SK-N-SH (cell line): ENCODE data around the gene NKIRAS1.

Experiments used
- CHD2 ChIP-seq: fragments of 150-350 bp; IDR thresholded peaks from 2 replicates; pipeline ENCODE4 v1.6.1; 2018; ENCODE audit warnings: low read length; ENCODE audit not compliant: partially characterized antibody
- ELF1 ChIP-seq: IDR thresholded peaks from 2 replicates; pipeline ENCODE4 v1.4.0; 2012
- EP300 ChIP-seq, 2 experiments: IDR thresholded peaks; 2 replicates each; pipeline versions ENCODE4 v1.4.0 to v1.6.1; 2012; ENCODE audit warnings: borderline replicate concordance in 1 of 2, low read depth in 1 of 2, low read length in 1 of 2
- MXI1 ChIP-seq: IDR thresholded peaks from 2 replicates; pipeline ENCODE4 v1.6.1; 2012; ENCODE audit warnings: mild to moderate bottlenecking, low read depth, low read length, improper control_type of control experiment
- RXRA ChIP-seq: IDR thresholded peaks from 2 replicates; pipeline ENCODE4 v1.4.0; 2012; ENCODE audit warnings: low read depth, mild to moderate bottlenecking, borderline replicate concordance
- SMC3 ChIP-seq: IDR thresholded peaks from 2 replicates; pipeline ENCODE4 v1.6.1; 2012; ENCODE audit warnings: low read depth, low read length, improper control_type of control experiment
- TAF1 ChIP-seq: IDR thresholded peaks from 2 replicates; pipeline ENCODE4 v1.6.1; 2012; ENCODE audit warnings: low read depth, mild to moderate bottlenecking, low read length, moderate library complexity, borderline replicate concordance
- YY1 ChIP-seq: IDR thresholded peaks from 2 replicates; pipeline ENCODE4 v1.4.0; 2012; ENCODE audit warnings: low read depth, mild to moderate bottlenecking
- TF ChIP-seq, protein P1 (sequence below): fragments of 200-600 bp; sonication (generic); IDR thresholded peaks from 2 replicates; pipeline ENCODE4 v1.6.1; 2017; ENCODE audit warnings: antibody characterized with exemption, mild to moderate bottlenecking, moderate library complexity
- TF ChIP-seq, protein P2 (sequence below): fragments of 150-350 bp; IDR thresholded peaks from 2 replicates; pipeline ENCODE4 v1.6.1; 2017; ENCODE audit warnings: antibody characterized with exemption, low read length, low read depth, borderline replicate concordance
- TF ChIP-seq, protein P3 (sequence below): IDR thresholded peaks from 2 replicates; pipeline ENCODE4 v1.4.0; 2012; ENCODE audit warnings: low read depth
- TF ChIP-seq, protein P4 (sequence below): IDR thresholded peaks from 2 replicates; pipeline ENCODE4 v1.6.1; 2012; ENCODE audit warnings: mild to moderate bottlenecking, low read depth, low read length, moderate library complexity

DNA sequence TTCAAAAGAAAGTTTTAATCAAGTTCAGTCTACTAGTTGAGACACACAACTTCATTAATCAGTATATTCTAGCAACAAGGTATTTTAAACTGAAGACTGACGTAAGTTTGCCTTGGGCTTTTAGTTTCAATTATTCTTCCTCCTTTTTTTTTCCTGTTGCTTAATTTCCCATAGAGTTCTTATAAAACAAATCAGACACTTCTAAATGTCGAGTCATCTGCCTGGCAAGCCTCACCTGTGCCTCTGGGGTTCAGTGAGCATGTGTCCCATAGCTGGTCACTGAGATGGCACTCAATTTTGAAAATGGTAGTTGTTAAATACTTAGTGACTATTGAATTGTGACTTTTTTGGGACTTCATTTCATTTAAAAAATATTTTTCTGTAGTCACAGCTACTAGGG is 27.4 kb downstream of the NKIRAS1 start:
- TF ChIP-seq, protein P1, sequence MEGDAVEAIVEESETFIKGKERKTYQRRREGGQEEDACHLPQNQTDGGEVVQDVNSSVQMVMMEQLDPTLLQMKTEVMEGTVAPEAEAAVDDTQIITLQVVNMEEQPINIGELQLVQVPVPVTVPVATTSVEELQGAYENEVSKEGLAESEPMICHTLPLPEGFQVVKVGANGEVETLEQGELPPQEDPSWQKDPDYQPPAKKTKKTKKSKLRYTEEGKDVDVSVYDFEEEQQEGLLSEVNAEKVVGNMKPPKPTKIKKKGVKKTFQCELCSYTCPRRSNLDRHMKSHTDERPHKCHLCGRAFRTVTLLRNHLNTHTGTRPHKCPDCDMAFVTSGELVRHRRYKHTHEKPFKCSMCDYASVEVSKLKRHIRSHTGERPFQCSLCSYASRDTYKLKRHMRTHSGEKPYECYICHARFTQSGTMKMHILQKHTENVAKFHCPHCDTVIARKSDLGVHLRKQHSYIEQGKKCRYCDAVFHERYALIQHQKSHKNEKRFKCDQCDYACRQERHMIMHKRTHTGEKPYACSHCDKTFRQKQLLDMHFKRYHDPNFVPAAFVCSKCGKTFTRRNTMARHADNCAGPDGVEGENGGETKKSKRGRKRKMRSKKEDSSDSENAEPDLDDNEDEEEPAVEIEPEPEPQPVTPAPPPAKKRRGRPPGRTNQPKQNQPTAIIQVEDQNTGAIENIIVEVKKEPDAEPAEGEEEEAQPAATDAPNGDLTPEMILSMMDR, result no peak
- TF ChIP-seq, protein P2, sequence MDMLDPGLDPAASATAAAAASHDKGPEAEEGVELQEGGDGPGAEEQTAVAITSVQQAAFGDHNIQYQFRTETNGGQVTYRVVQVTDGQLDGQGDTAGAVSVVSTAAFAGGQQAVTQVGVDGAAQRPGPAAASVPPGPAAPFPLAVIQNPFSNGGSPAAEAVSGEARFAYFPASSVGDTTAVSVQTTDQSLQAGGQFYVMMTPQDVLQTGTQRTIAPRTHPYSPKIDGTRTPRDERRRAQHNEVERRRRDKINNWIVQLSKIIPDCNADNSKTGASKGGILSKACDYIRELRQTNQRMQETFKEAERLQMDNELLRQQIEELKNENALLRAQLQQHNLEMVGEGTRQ, result no peak
- TF ChIP-seq, protein P3, sequence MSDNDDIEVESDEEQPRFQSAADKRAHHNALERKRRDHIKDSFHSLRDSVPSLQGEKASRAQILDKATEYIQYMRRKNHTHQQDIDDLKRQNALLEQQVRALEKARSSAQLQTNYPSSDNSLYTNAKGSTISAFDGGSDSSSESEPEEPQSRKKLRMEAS, result no peak
- no peak for TF ChIP-seq TAF1
- TF ChIP-seq, protein P4, sequence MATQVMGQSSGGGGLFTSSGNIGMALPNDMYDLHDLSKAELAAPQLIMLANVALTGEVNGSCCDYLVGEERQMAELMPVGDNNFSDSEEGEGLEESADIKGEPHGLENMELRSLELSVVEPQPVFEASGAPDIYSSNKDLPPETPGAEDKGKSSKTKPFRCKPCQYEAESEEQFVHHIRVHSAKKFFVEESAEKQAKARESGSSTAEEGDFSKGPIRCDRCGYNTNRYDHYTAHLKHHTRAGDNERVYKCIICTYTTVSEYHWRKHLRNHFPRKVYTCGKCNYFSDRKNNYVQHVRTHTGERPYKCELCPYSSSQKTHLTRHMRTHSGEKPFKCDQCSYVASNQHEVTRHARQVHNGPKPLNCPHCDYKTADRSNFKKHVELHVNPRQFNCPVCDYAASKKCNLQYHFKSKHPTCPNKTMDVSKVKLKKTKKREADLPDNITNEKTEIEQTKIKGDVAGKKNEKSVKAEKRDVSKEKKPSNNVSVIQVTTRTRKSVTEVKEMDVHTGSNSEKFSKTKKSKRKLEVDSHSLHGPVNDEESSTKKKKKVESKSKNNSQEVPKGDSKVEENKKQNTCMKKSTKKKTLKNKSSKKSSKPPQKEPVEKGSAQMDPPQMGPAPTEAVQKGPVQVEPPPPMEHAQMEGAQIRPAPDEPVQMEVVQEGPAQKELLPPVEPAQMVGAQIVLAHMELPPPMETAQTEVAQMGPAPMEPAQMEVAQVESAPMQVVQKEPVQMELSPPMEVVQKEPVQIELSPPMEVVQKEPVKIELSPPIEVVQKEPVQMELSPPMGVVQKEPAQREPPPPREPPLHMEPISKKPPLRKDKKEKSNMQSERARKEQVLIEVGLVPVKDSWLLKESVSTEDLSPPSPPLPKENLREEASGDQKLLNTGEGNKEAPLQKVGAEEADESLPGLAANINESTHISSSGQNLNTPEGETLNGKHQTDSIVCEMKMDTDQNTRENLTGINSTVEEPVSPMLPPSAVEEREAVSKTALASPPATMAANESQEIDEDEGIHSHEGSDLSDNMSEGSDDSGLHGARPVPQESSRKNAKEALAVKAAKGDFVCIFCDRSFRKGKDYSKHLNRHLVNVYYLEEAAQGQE, result no peak
- TF ChIP-seq ELF1, result no peak
- TF ChIP-seq YY1, result no peak
- no peak for TF ChIP-seq CHD2
- TF ChIP-seq MXI1, result no peak
- TF ChIP-seq SMC3, result no peak
- no peak for TF ChIP-seq RXRA
- TF ChIP-seq EP300 (IDR thresholded peaks at IDR 0.05; ENCODE audit: borderline replicate concordance in 1 of 2, low read depth in 1 of 2, low read length in 1 of 2), result no peak
